SK-N-SH treated with all-trans-retinoic acid at 6 μM for 48 hours (cell line): ENCODE results near the gene ARID1B.

Experiments used
- ESRRG ChIP-seq: fragments of 250-450 bp; sonication (Bioruptor Pico); IDR thresholded peaks from 2 replicates; pipeline ENCODE4 v1.6.1; 2021; ENCODE audit warnings: mild to moderate bottlenecking
- GLIS3 ChIP-seq: fragments of 250-450 bp; sonication (Bioruptor Pico); IDR thresholded peaks from 2 replicates; pipeline ENCODE4 v1.5.0; 2020; ENCODE audit warnings: mild to moderate bottlenecking, moderate library complexity
- ISL1 ChIP-seq: fragments of 250-450 bp; sonication (Bioruptor Pico); IDR thresholded peaks from 2 replicates; pipeline ENCODE4 v2.1.2; 2022; ENCODE audit warnings: mild to moderate bottlenecking, moderate library complexity
- PPARA ChIP-seq: fragments of 250-450 bp; sonication (Bioruptor Pico); IDR thresholded peaks from 2 replicates; pipeline ENCODE4 v1.5.0; 2020; ENCODE audit warnings: mild to moderate bottlenecking, borderline replicate concordance
- SNAI2 ChIP-seq: fragments of 250-450 bp; sonication (Bioruptor Pico); IDR thresholded peaks from 2 replicates; pipeline ENCODE4 v1.5.0; 2020; ENCODE audit warnings: mild to moderate bottlenecking, moderate library complexity
- TOX ChIP-seq: fragments of 250-450 bp; sonication (Bioruptor Pico); IDR thresholded peaks from 2 replicates; pipeline ENCODE4 v1.8.0; 2021; ENCODE audit warnings: mild to moderate bottlenecking, moderate library complexity, borderline replicate concordance
- ZFP30 ChIP-seq: fragments of 450-650 bp; formaldehyde crosslinking; IDR thresholded peaks from 2 replicates; pipeline ENCODE4 v1.5.0; 2022; ENCODE audit warnings: mild to moderate bottlenecking, moderate library complexity
- TF ChIP-seq, protein P1 (sequence below): fragments of 250-450 bp; sonication (Bioruptor Pico); IDR thresholded peaks from 2 replicates; pipeline ENCODE4 v1.5.0; 2020; ENCODE audit warnings: mild to moderate bottlenecking, moderate library complexity

DNA sequence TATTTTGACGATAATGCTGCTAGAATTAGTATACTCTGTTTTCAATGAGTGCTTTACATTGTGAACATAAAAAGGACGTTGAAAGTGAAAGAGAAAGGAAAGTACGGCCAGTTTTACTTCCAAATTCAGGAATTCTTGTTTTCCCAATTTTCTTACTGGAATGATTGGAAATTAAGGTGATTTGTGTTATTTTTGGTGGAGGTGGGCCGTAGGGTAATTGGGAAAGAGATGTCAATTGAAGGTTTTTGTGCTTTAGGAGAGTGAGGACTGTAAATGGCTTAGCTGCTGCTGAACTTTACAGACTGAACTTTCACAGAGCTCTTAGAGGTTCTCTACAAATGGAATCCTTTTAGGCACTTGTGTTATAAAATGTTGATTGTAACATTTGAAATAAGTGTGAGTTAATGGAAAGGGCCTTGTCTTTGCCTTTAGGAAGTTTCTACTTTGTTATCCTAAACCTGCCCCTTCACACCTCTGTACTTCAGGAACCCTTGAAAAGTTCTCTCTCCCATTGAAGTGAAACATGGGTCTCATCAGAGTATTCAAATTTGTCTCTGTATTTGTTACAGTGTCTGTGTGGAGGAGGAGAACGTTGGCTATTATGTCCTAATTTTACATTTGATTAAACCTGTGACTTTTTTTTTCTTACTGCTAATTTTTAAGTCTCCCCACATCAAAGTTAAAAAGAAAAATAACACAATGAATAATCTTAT is 256.4 kb downstream of the ARID1B start:
- no peak for TF ChIP-seq TOX
- TF ChIP-seq SNAI2: no peak
- TF ChIP-seq, protein P1, sequence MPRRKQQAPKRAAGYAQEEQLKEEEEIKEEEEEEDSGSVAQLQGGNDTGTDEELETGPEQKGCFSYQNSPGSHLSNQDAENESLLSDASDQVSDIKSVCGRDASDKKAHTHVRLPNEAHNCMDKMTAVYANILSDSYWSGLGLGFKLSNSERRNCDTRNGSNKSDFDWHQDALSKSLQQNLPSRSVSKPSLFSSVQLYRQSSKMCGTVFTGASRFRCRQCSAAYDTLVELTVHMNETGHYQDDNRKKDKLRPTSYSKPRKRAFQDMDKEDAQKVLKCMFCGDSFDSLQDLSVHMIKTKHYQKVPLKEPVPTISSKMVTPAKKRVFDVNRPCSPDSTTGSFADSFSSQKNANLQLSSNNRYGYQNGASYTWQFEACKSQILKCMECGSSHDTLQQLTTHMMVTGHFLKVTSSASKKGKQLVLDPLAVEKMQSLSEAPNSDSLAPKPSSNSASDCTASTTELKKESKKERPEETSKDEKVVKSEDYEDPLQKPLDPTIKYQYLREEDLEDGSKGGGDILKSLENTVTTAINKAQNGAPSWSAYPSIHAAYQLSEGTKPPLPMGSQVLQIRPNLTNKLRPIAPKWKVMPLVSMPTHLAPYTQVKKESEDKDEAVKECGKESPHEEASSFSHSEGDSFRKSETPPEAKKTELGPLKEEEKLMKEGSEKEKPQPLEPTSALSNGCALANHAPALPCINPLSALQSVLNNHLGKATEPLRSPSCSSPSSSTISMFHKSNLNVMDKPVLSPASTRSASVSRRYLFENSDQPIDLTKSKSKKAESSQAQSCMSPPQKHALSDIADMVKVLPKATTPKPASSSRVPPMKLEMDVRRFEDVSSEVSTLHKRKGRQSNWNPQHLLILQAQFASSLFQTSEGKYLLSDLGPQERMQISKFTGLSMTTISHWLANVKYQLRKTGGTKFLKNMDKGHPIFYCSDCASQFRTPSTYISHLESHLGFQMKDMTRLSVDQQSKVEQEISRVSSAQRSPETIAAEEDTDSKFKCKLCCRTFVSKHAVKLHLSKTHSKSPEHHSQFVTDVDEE (CRISPR knock-in tag): no peak
- TF ChIP-seq ESRRG (CRISPR knock-in tag): no peak
- TF ChIP-seq ISL1 (CRISPR knock-in tag): no peak
- no peak for TF ChIP-seq GLIS3 (CRISPR knock-in tag)
- no peak for TF ChIP-seq ZFP30 (CRISPR knock-in tag)
- TF ChIP-seq PPARA (CRISPR knock-in tag): no peak
